CD4-positive, alpha-beta T cell (primary cell): Measurements from ENCODE around the gene VAV2. TPM values are rescaled to one million over a fixed set of nuclear protein-coding genes. Genes with fewer than 3 reads are reported as not detected.

Experiments used
- ATAC-seq: fragments of 200-7000 bp; cut with Tn5 transposase; one replicate; pipeline ENCODE4 v1.10.0; 2022; ENCODE audit warnings: mild to moderate bottlenecking; ENCODE audit not compliant: poor library complexity
- CTCF ChIA-PET: fragments of 350-600 bp; sonication (Branson Sonifier 250); formaldehyde crosslinking; loops from one replicate; lab custom pipeline; 2021; ENCODE audit warnings: antibody characterized with exemption, inconsistent platforms; lab: Charles Lee
- POLR2A ChIA-PET: fragments of 350-600 bp; sonication (Branson Sonifier 250); formaldehyde crosslinking; loops from one replicate; lab custom pipeline; 2021; ENCODE audit warnings: antibody characterized with exemption, inconsistent platforms; lab: Charles Lee
- DNase-seq, 14 experiments: peaks; one replicate each; pipeline ENCODE4 v3.0.0-alpha.2; 2013 to 2020; ENCODE audit warnings: mixed read lengths in 2 of 14
- H3K27ac ChIP-seq, 2 donors: one replicate each; pipeline versions ENCODE4 v1.5.1 to v1.7.0; 2013; ENCODE audit warnings: low read length in 2 of 2, low read depth in 1 of 2, mild to moderate bottlenecking in 1 of 2
- H3K27me3 ChIP-seq, 2 experiments: 1 replicate in 1 of 2; 2 replicates in 1 of 2; pipeline versions ENCODE4 v1.6.1 to v1.7.0; 2013; ENCODE audit warnings: low read length in 2 of 2, control low read depth in 1 of 2, mild to moderate bottlenecking in 1 of 2, moderate library complexity in 1 of 2; ENCODE audit not compliant: insufficient read depth in 2 of 2, control insufficient read depth in 1 of 2
- H3K36me3 ChIP-seq: one replicate; pipeline ENCODE4 v1.6.1; 2013; ENCODE audit warnings: low read length, control low read depth; ENCODE audit not compliant: insufficient read depth
- H3K4me1 ChIP-seq: one replicate; pipeline ENCODE4 v1.6.1; 2013; ENCODE audit warnings: low read length, control low read depth; ENCODE audit not compliant: insufficient read depth
- H3K4me3 ChIP-seq: one replicate; pipeline ENCODE4 v1.5.1; 2013; ENCODE audit warnings: mild to moderate bottlenecking, low read length, moderate library complexity
- H3K9me3 ChIP-seq, 2 experiments: 1 replicate in 1 of 2; 2 replicates in 1 of 2; pipeline versions ENCODE4 v1.6.1 to v1.7.0; 2013; ENCODE audit warnings: low read length in 2 of 2, mild to moderate bottlenecking in 2 of 2, control low read depth in 1 of 2, moderate library complexity in 1 of 2; ENCODE audit not compliant: control insufficient read depth in 1 of 2, insufficient read depth in 1 of 2
- H3K27ac Mint-ChIP-seq: one replicate; pipeline ENCODE4 v1.8.0; 2020; ENCODE audit warnings: mixed read lengths
- H3K27me3 Mint-ChIP-seq: one replicate; pipeline ENCODE4 v1.8.0; 2021; ENCODE audit warnings: mixed read lengths
- H3K36me3 Mint-ChIP-seq: one replicate; pipeline ENCODE4 v1.8.0; 2021; ENCODE audit warnings: low read depth, mixed read lengths
- H3K4me1 Mint-ChIP-seq: one replicate; pipeline ENCODE4 v1.8.0; 2021; ENCODE audit warnings: low read depth, mixed read lengths
- H3K4me3 Mint-ChIP-seq: one replicate; pipeline ENCODE4 v1.8.0; 2020; ENCODE audit warnings: mild to moderate bottlenecking, mixed read lengths
- H3K9me3 Mint-ChIP-seq: one replicate; pipeline ENCODE4 v1.8.0; 2020; ENCODE audit warnings: mixed read lengths
- intact Hi-C, 2 experiments: fragments of 100-400 bp; cut with DNase I in 1 of 2; cut with micrococcal nuclease in 1 of 2; formaldehyde crosslinking; loops; one replicate each; pipeline versions ENCODE4 v1.15.1 to v1.9.0; 2023 to 2025; cut with DNase I, micrococcal nuclease
- total RNA-seq, 174 experiments: library from RNA in 2 of 174; stranded (reverse) in 2 of 174; gene quantifications; one replicate each; pipeline ENCODE4 v1.2.3 and lab custom pipeline; 2021 to 2026
- TF ChIP-seq, protein P1 (sequence below): fragments of 200-600 bp; IDR thresholded peaks from one replicate; pipeline ENCODE4 v1.8.0; 2022; ENCODE audit warnings: antibody characterized with exemption, mild to moderate bottlenecking

Gene VAV2
- total RNA-seq, 2 experiments from 2014 or later, result 1.6 to 1.7 TPM

DNA sequence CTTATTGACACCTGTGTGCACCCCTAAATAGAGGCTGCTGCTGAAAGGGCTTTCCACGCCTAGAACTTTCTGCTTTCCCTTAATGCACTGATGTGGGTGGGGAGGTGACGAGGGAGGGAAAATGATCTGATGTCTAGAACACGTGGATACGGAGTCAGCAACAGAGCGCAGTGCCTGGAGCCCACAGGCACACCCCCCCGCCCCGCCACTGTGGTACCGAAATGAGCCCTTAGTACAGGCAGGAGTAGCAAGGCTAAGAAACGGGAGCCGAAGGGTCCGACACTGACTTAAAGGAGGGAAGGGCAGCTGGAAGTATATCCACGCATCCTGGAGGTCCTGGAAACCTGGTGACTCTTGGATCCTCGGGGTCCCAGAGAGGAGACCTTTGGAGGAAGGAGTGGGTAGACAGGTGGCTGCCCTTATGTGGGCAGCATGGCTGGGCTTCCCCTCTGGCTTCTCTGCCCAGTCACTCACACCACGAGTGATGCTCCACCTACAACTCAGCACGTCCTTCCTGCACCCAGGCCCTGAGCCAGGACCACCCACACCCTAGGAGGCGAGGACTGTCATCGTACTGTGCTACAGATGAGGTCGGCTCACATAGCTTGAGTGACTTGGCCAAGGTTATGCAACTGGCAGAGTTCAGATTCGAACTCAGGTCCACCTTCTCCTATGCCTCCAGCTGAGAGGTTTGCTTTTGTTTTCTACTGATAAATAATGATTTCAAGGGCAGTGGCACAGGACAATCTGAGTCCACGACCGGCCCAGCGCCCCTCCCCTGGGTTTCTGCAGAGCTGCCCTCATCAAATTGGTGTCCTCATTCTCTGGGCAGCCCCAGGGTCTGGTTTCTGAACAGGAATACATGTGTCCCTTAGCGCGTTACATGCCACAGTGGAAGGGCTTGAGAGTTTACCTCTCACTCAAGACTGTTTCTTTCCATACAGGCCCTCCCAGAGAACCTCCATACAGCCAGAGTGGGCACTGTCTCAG lies 4.7 kb upstream of the VAV2 start:
- no peak for DNase-seq
- ChIA-PET POLR2A (no interaction called here), CTCF (no interaction called here)
- Mint-ChIP-seq H3K9me3 (no peaks in the 10 kb centered on the region), H3K27ac (no peak overlapping the region), H3K27me3 (no peaks in the 10 kb centered on the region), H3K4me3 (no peak overlapping the region), H3K4me1 (no peaks in the 10 kb centered on the region), H3K36me3 (no peaks in the 10 kb centered on the region)
- H3K9me3 ChIP-seq, result peaks cover 0 to 3% of the 10 kb centered on the region in 2 experiments
- H3K27ac ChIP-seq, result no peak overlapping the region
- no peak overlapping the region for H3K4me3 ChIP-seq
- TF ChIP-seq, protein P1, sequence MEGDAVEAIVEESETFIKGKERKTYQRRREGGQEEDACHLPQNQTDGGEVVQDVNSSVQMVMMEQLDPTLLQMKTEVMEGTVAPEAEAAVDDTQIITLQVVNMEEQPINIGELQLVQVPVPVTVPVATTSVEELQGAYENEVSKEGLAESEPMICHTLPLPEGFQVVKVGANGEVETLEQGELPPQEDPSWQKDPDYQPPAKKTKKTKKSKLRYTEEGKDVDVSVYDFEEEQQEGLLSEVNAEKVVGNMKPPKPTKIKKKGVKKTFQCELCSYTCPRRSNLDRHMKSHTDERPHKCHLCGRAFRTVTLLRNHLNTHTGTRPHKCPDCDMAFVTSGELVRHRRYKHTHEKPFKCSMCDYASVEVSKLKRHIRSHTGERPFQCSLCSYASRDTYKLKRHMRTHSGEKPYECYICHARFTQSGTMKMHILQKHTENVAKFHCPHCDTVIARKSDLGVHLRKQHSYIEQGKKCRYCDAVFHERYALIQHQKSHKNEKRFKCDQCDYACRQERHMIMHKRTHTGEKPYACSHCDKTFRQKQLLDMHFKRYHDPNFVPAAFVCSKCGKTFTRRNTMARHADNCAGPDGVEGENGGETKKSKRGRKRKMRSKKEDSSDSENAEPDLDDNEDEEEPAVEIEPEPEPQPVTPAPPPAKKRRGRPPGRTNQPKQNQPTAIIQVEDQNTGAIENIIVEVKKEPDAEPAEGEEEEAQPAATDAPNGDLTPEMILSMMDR, result no peak
- no peaks in the 10 kb centered on the region for H3K27me3 ChIP-seq
- no peak for ATAC-seq
- H3K4me1 ChIP-seq, result peaks cover 19% of the 10 kb centered on the region
- no peaks in the 10 kb centered on the region for H3K36me3 ChIP-seq
- intact Hi-C loops, result loop anchor here in 1 of 2 experiments (10.0 kb wide), 1 partner anchor 462 kb away; the partner anchor contains the start of gene ADAMTSL2

DNA sequence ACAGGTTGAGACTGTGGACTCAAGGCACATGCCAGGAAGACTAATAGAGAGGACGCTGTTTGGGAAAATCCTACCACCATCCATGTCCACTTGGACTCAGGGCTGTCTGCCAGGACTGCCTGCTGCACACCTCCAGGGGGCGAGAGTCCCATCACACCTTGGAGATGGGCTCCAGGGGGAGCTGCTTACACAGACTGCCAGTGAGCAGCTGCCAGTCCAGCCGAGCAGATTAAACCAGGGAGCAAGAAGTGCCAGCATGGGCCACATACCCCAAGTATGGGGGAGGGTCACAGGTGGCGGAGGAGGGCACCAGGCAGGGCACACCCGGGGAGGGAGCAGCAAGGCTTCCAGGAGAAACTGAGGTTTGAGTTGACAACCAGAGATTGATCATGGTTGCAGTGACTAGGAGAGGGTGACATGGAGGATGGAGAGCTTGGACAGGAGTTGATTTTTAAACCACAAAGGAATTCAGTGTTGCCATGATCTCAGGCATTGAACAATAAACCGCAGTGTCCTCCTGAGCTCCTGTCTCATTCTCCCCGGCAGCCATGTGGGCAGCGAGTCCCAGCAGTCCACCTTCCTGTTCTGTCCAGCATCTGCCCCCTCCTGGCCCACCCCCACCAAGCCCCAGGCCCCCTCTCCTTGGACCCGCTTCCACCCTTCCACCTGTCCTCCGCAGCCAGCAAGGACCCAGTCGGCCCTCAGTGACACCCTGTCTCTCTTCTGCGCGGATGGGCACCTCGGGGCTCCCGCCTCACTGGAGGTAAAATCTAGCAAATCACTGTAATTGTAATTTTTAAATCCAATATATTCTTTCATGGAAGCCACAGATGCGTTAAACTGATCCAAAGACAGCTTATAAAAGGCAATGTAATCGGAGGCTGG lies 3.1 kb upstream of the VAV2 start:
- ATAC-seq, result no peak
- DNase-seq, result no peak
- TF ChIP-seq, protein P1, result no peak
- Mint-ChIP-seq H3K27me3 (peaks cover 8% of the 10 kb centered on the region), H3K9me3 (no peaks in the 10 kb centered on the region), H3K27ac (no peak overlapping the region), H3K4me3 (peak overlapping the region; percentile 56), H3K36me3 (no peaks in the 10 kb centered on the region), H3K4me1 (no peaks in the 10 kb centered on the region)
- Histone ChIP-seq H3K27ac (no peak overlapping the region), H3K9me3 (peaks cover 0 to 3% of the 10 kb centered on the region in 2 experiments), H3K27me3 (peaks cover 6% of the 10 kb centered on the region in 2 experiments), H3K4me3 (no peak overlapping the region), H3K4me1 (peaks cover 29% of the 10 kb centered on the region), H3K36me3 (no peaks in the 10 kb centered on the region)
- ChIA-PET CTCF (interaction anchor here (2.4 to 2.5 kb wide), 2 partner anchors 30 to 213 kb away, joined by 10 to 20 read pairs; partner anchors contain the start of gene BRD3OS), POLR2A (no interaction called here)
- intact Hi-C loops, result loop anchor here (2.0 to 10.0 kb wide), 3 partner anchors 76 to 460 kb away; partner anchors contain the start of gene ADAMTSL2 (in 1 of the 2)
